IPS-20b (cell line): Measurements from ENCODE around the gene ARFGAP3.

Source experiments
- H3K27ac ChIP-seq: one replicate; pipeline ENCODE4 v1.5.1; 2013; ENCODE audit warnings: low read length
- H3K27me3 ChIP-seq: 2 replicates; pipeline ENCODE4 v1.6.1; 2013; ENCODE audit warnings: mild to moderate bottlenecking, low read length, inconsistent platforms; ENCODE audit not compliant: insufficient read depth
- H3K36me3 ChIP-seq: 2 replicates; pipeline ENCODE4 v1.6.1; 2013; ENCODE audit warnings: low read depth, mild to moderate bottlenecking, inconsistent platforms, low read length, moderate library complexity; ENCODE audit not compliant: insufficient read depth
- H3K4me1 ChIP-seq: 2 replicates; pipeline ENCODE4 v1.6.1; 2013; ENCODE audit warnings: mild to moderate bottlenecking, control low read depth, inconsistent platforms, low read length, moderate library complexity; ENCODE audit not compliant: insufficient read depth
- H3K4me3 ChIP-seq: 2 replicates; pipeline ENCODE4 v1.5.1; 2013; ENCODE audit warnings: mild to moderate bottlenecking, low read length, inconsistent platforms
- H3K9ac ChIP-seq: 2 replicates; pipeline ENCODE4 v1.6.1; 2013; ENCODE audit warnings: low read depth, mild to moderate bottlenecking, inconsistent platforms, low read length, moderate library complexity
- H3K9me3 ChIP-seq: 2 replicates; pipeline ENCODE4 v1.6.1; 2013; ENCODE audit warnings: mild to moderate bottlenecking, low read depth, low read length, inconsistent platforms; ENCODE audit not compliant: insufficient read depth

Gene ARFGAP3

DNA sequence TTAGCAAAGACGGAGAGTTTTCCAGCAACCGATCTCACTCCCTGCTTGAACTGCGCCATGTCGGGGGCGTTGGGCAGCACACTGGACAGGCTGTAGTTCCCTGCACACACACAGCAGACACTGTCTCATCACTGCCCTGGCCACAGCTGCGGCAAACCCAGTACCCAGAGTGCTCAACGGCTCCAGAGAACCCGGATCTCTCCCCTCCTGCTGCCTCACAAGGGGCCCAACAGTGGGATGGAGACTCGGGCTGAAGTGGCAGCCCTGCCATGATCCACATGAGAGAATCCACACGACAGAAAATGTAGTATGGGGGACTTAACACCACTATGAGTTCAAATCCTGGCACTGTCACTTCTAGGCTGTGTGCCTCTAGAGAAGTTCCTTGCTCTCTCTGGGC is 58.0 kb downstream of the ARFGAP3 start:
- Histone ChIP-seq H3K9me3 (no peaks in the 10 kb centered on the region), H3K27ac (no peak overlapping the region), H3K9ac (no peak overlapping the region), H3K4me3 (no peak overlapping the region), H3K36me3 (no peaks in the 10 kb centered on the region), H3K4me1 (no peaks in the 10 kb centered on the region), H3K27me3 (no peaks in the 10 kb centered on the region)

DNA sequence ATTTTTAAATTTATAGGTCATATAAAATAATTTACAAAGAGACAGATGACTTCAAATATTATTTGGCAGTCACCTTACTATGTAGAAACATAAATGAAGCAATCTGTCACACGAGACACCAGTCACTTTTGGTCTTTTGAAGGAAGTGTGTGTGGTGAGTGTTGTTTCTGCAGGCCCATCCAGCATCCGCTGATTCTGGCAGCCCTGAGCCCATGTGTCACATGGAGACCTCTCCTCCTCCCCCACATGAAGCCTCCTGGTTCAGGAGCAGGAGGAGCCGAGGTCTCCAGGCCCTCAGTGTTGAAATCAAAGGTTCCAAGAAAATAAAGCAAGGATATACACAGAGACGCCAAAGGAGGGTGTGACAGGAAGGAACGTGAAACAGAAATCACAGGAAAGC is 60.1 kb downstream of the ARFGAP3 start:
- Histone ChIP-seq H3K4me3 (no peak overlapping the region), H3K4me1 (no peaks in the 10 kb centered on the region), H3K27ac (no peak overlapping the region), H3K9me3 (no peaks in the 10 kb centered on the region), H3K36me3 (no peaks in the 10 kb centered on the region), H3K9ac (no peak overlapping the region), H3K27me3 (no peaks in the 10 kb centered on the region)

DNA sequence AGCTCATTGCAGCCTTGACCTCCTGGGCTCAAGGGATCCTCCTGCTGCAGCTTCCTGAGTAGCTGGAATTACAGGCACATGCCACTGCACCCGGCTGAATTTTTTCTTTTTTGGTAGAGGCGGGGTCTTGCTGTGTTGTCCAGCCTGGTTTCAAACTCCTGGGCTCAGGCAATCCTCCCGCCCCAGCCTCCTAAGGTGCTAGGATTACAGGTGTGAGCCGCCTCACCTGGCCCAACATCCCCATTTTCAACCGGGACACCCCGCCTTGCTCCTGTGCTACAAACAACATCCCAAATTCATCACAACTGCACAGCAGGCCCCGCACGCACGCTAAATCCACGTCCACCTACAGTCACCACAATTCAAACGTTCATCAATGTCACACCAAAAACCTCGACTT is 61.0 kb downstream of the ARFGAP3 start:
- Histone ChIP-seq H3K9me3 (no peaks in the 10 kb centered on the region), H3K27ac (no peak overlapping the region), H3K27me3 (no peaks in the 10 kb centered on the region), H3K9ac (no peak overlapping the region), H3K4me1 (no peaks in the 10 kb centered on the region), H3K36me3 (no peaks in the 10 kb centered on the region), H3K4me3 (no peak overlapping the region)

- H3K27ac ChIP-seq, result no peak overlapping the region
- H3K36me3 ChIP-seq, result no peaks in the 10 kb centered on the region
- H3K4me3 ChIP-seq, result no peak overlapping the region
- no peak overlapping the region for H3K9ac ChIP-seq
- H3K27me3 ChIP-seq, result no peaks in the 10 kb centered on the region
- H3K4me1 ChIP-seq, result no peaks in the 10 kb centered on the region
- no peaks in the 10 kb centered on the region for H3K9me3 ChIP-seq
These were observed 62.2 kb downstream of the ARFGAP3 start for GRCh38 chr22:42794551-42795510.

- H3K9me3 ChIP-seq, result no peaks in the 10 kb centered on the region
- no peak overlapping the region for H3K9ac ChIP-seq
- H3K4me1 ChIP-seq, result no peaks in the 10 kb centered on the region
- H3K27ac ChIP-seq, result no peak overlapping the region
- no peaks in the 10 kb centered on the region for H3K36me3 ChIP-seq
- H3K4me3 ChIP-seq, result no peak overlapping the region
- no peaks in the 10 kb centered on the region for H3K27me3 ChIP-seq
These were observed 63.1 kb downstream of the ARFGAP3 start for GRCh38 chr22:42793848-42794405.

GRCh38 chr22:42792909-42793847 is 63.9 kb downstream of the ARFGAP3 start:
- Histone ChIP-seq H3K9me3 (no peaks in the 10 kb centered on the region), H3K9ac (no peak overlapping the region), H3K4me1 (no peaks in the 10 kb centered on the region), H3K27ac (no peak overlapping the region), H3K27me3 (no peaks in the 10 kb centered on the region), H3K4me3 (no peak overlapping the region), H3K36me3 (no peaks in the 10 kb centered on the region)

DNA sequence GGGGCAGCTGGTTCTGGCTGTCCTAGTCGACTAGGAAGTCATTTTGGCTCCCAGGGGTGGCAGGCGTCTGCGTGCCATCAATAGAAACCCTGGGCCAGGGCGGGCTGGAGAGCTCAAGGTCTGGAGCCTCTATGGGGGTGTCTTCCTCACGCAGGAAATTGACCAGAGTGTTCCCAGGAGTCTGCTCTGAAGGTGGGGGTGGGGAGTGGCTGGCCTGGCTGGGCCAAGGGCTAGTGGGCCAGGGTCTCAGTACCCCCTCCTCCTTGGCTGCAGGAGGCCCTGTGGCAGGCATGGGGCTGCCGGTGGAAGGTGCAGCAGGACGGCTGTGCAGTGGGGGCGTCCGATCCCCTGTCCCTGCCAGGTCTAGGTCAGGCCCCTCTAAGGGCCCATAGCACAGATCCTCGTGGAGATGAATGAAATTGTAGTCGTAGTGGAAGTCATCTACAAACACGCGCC is 64.6 kb downstream of the ARFGAP3 start:
- no peak overlapping the region for H3K9ac ChIP-seq
- H3K27me3 ChIP-seq, result no peaks in the 10 kb centered on the region
- H3K9me3 ChIP-seq, result no peaks in the 10 kb centered on the region
- H3K27ac ChIP-seq, result no peak overlapping the region
- H3K4me1 ChIP-seq, result no peaks in the 10 kb centered on the region
- H3K4me3 ChIP-seq, result no peak overlapping the region
- H3K36me3 ChIP-seq, result no peaks in the 10 kb centered on the region

GRCh38 chr22:42791721-42792452 is 65.2 kb downstream of the ARFGAP3 start:
- Histone ChIP-seq H3K9ac (no peak overlapping the region), H3K4me3 (no peak overlapping the region), H3K9me3 (no peaks in the 10 kb centered on the region), H3K27ac (no peak overlapping the region), H3K4me1 (no peaks in the 10 kb centered on the region), H3K27me3 (no peaks in the 10 kb centered on the region), H3K36me3 (no peaks in the 10 kb centered on the region)

- Histone ChIP-seq H3K4me3 (no peak overlapping the region), H3K9me3 (no peaks in the 10 kb centered on the region), H3K9ac (no peak overlapping the region), H3K4me1 (no peaks in the 10 kb centered on the region), H3K36me3 (no peaks in the 10 kb centered on the region), H3K27me3 (no peaks in the 10 kb centered on the region), H3K27ac (no peak overlapping the region)
These were observed 68.6 kb downstream of the ARFGAP3 start for GRCh38 chr22:42788466-42788865.

DNA sequence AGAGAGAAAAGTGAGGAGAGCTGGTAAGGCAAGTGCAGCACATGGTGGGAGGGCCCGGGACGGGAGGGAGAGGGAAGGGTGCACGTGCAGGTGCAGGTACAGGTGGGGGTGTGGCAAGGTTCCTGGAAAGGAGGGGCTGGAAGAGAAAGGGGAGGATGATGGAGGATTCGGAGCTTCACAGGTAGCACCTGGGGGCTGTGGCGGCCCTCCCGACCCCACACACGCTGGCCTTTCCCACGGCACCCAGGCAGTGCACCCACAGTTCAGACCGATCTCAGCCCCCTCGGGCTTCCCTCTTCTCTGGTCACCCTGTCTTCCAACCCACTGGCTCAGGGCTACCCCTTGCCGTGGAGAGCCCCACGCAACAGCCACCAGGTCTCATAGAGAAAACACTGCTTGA is 69.1 kb downstream of the ARFGAP3 start:
- Histone ChIP-seq H3K9me3 (no peaks in the 10 kb centered on the region), H3K9ac (no peak overlapping the region), H3K4me1 (no peaks in the 10 kb centered on the region), H3K4me3 (no peak overlapping the region), H3K27ac (no peak overlapping the region), H3K27me3 (no peaks in the 10 kb centered on the region), H3K36me3 (no peaks in the 10 kb centered on the region)

DNA sequence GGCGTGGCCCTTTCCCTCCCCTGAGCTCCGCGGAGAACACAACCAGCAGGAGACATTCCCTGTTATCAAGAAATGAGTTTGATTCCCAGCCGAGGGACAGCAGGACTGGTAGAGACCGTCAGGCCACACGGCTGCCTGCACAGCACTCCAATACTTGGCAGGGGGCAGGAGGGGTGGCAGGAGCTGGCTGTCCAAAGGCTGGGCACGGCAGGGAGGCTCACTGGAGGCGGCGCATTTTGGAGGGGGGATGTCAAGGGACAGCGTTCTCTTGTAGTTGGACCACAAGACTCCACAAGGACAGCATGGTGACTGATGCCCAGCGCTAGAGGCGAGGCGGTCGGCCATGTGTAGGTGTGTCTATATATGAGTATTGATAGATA is 69.7 kb downstream of the ARFGAP3 start:
- Histone ChIP-seq H3K4me3 (no peak overlapping the region), H3K36me3 (no peaks in the 10 kb centered on the region), H3K9ac (no peak overlapping the region), H3K4me1 (no peaks in the 10 kb centered on the region), H3K9me3 (no peaks in the 10 kb centered on the region), H3K27me3 (no peaks in the 10 kb centered on the region), H3K27ac (no peak overlapping the region)
